ENCODE data around the gene CPXM2.

CPXM2 gene

GRCh38 chr10:123869020-123869414 is 22.6 kb downstream of the CPXM2 start:
- Histone ChIP-seq H3K4me3 (ENCODE audit: extremely low read depth, insufficient read depth, low read length, poor library complexity, severe bottlenecking) (no peak overlapping the region), H3K9me3 (ENCODE audit: control insufficient read depth, low read length) (no peaks in the 10 kb centered on the region), H3K27ac (ENCODE audit: low read depth, low read length, severe bottlenecking) (no peak overlapping the region), H3K36me3 (ENCODE audit: control insufficient read depth, insufficient read depth, low read length) (no peaks in the 10 kb centered on the region), H3K4me1 (ENCODE audit: control insufficient read depth, insufficient read depth, low read length, poor library complexity, severe bottlenecking) (peaks cover 11% of the 10 kb centered on the region)
- 88% methylated on average over 4 of the region's 7 CpGs; no CpG with 5 or more reads in 1 of the 2 experiments for WGBS, 2 experiments (ENCODE audit: insufficient coverage in 2 of 2)

GRCh38 chr10:123868038-123869019 is 23.3 kb downstream of the CPXM2 start:
- H3K36me3 ChIP-seq (ENCODE audit: control insufficient read depth, insufficient read depth, low read length): no peaks in the 10 kb centered on the region
- WGBS, 2 experiments (ENCODE audit: insufficient coverage in 2 of 2): 84% methylated on average over 10 to 12 of the region's 15 CpGs
- peaks cover 11% of the 10 kb centered on the region for H3K4me1 ChIP-seq (ENCODE audit: control insufficient read depth, insufficient read depth, low read length, poor library complexity, severe bottlenecking)
- H3K27ac ChIP-seq (ENCODE audit: low read depth, low read length, severe bottlenecking): no peak overlapping the region
- no peak overlapping the region for H3K4me3 ChIP-seq (ENCODE audit: extremely low read depth, insufficient read depth, low read length, poor library complexity, severe bottlenecking)
- no peaks in the 10 kb centered on the region for H3K9me3 ChIP-seq (ENCODE audit: control insufficient read depth, low read length)

GRCh38 chr10:123865880-123866279 is 25.7 kb downstream of the CPXM2 start:
- Histone ChIP-seq H3K4me1 (ENCODE audit: control insufficient read depth, insufficient read depth, low read length, poor library complexity, severe bottlenecking) (peaks cover 18% of the 10 kb centered on the region), H3K27ac (ENCODE audit: low read depth, low read length, severe bottlenecking) (peak overlapping the region; percentile 23), H3K4me3 (ENCODE audit: extremely low read depth, insufficient read depth, low read length, poor library complexity, severe bottlenecking) (no peak overlapping the region), H3K36me3 (ENCODE audit: control insufficient read depth, insufficient read depth, low read length) (no peaks in the 10 kb centered on the region), H3K9me3 (ENCODE audit: control insufficient read depth, low read length) (no peaks in the 10 kb centered on the region)
- WGBS, 2 experiments (ENCODE audit: insufficient coverage in 2 of 2): 79 to 95% methylated on average over 6 of the region's 6 CpGs

DNA sequence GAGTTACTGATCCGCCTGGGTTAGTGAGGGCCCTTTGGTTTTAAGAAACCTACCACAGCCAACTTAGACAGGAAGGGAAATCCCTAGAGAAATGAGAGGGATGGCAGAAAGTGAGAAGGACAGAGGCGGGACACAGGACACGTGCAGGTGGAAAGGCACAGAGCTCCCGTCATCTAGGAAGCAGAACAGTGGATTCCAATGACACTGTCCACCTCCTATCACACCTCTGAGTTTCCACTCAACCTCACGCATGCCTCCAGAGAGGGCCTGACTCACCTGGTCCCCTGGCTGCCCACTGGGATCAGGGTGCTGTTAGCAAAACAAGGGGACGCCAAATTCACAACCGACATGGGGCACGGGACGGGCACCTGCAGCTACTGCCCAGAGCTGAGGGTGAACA is 26.3 kb downstream of the CPXM2 start:
- no peak overlapping the region for H3K4me3 ChIP-seq (ENCODE audit: extremely low read depth, insufficient read depth, low read length, poor library complexity, severe bottlenecking)
- H3K9me3 ChIP-seq (ENCODE audit: control insufficient read depth, low read length): no peaks in the 10 kb centered on the region
- no peaks in the 10 kb centered on the region for H3K36me3 ChIP-seq (ENCODE audit: control insufficient read depth, insufficient read depth, low read length)
- no peak overlapping the region for H3K27ac ChIP-seq (ENCODE audit: low read depth, low read length, severe bottlenecking)
- 94 to 95% methylated on average over 6 to 8 of the region's 9 CpGs for WGBS, 2 experiments (ENCODE audit: insufficient coverage in 2 of 2)
- H3K4me1 ChIP-seq (ENCODE audit: control insufficient read depth, insufficient read depth, low read length, poor library complexity, severe bottlenecking): peaks cover 18% of the 10 kb centered on the region

GRCh38 chr10:123864923-123865322 is 26.7 kb downstream of the CPXM2 start:
- H3K27ac ChIP-seq (ENCODE audit: low read depth, low read length, severe bottlenecking): no peak overlapping the region
- WGBS, 2 experiments (ENCODE audit: insufficient coverage in 2 of 2): 86 to 93% methylated on average over 1 to 4 of the region's 9 CpGs
- H3K9me3 ChIP-seq (ENCODE audit: control insufficient read depth, low read length): no peaks in the 10 kb centered on the region

DNA sequence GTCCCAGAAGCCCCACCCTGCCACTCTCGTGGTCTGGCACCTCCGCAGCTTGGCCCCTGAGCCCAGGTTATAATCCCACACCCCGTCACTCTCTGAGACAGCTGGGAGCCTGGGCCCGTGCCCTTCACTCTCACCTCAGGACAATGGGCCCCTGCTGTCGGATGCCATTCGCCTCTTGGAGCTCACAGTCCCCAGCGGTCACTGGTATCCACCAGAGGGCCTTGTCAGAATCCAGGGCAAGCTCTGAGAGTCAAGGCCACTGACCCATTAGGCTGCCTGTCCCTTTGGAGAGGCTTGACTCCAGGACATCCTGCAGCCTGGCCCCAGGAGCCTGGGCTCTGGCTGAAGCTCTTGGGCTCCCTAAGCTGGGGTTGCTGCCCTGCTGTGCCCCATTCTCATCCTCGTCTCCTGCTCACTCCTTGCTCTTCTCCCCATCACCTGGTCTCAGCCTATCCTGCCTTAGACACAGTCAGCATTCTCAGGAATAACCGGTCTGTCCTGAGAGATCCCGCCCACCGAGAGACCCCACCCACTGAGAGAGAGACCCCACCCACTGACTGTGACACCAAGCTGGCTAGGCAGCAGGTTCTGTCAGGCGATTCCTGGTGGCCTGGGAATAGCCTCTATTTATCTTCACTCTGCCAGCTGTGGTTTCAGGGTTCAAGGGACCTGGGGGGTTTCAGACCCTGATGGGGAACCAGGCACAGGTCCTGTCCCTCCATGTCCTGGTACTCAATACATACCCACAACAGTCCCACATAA is 27.7 kb downstream of the CPXM2 start:
- no peak overlapping the region for H3K27ac ChIP-seq (ENCODE audit: low read depth, low read length, severe bottlenecking)
- WGBS, 2 experiments (ENCODE audit: insufficient coverage in 2 of 2): 84 to 88% methylated on average over 8 to 11 of the region's 12 CpGs
- no peaks in the 10 kb centered on the region for H3K36me3 ChIP-seq (ENCODE audit: control insufficient read depth, insufficient read depth, low read length)
- no peaks in the 10 kb centered on the region for H3K9me3 ChIP-seq (ENCODE audit: control insufficient read depth, low read length)
- H3K4me1 ChIP-seq (ENCODE audit: control insufficient read depth, insufficient read depth, low read length, poor library complexity, severe bottlenecking): peaks cover 18% of the 10 kb centered on the region
- H3K4me3 ChIP-seq (ENCODE audit: extremely low read depth, insufficient read depth, low read length, poor library complexity, severe bottlenecking): no peak overlapping the region

More at GRCh38 chr10:123864923-123865322, 26.7 kb downstream of the CPXM2 start:
- no peak overlapping the region for H3K4me3 ChIP-seq (ENCODE audit: extremely low read depth, insufficient read depth, low read length, poor library complexity, severe bottlenecking)
- H3K4me1 ChIP-seq (ENCODE audit: control insufficient read depth, insufficient read depth, low read length, poor library complexity, severe bottlenecking): peaks cover 18% of the 10 kb centered on the region
- no peaks in the 10 kb centered on the region for H3K36me3 ChIP-seq (ENCODE audit: control insufficient read depth, insufficient read depth, low read length)

- H3K27ac ChIP-seq (ENCODE audit: low read depth, low read length, severe bottlenecking): no peak overlapping the region
- no peak overlapping the region for H3K4me3 ChIP-seq (ENCODE audit: extremely low read depth, insufficient read depth, low read length, poor library complexity, severe bottlenecking)
- peaks cover 20% of the 10 kb centered on the region for H3K4me1 ChIP-seq (ENCODE audit: control insufficient read depth, insufficient read depth, low read length, poor library complexity, severe bottlenecking)
- WGBS, 2 experiments (ENCODE audit: insufficient coverage in 2 of 2): 84 to 86% methylated on average over 7 of the region's 8 CpGs
- H3K36me3 ChIP-seq (ENCODE audit: control insufficient read depth, insufficient read depth, low read length): no peaks in the 10 kb centered on the region
- no peaks in the 10 kb centered on the region for H3K9me3 ChIP-seq (ENCODE audit: control insufficient read depth, low read length)
These were observed 28.4 kb downstream of the CPXM2 start for GRCh38 chr10:123863183-123863575.

- Histone ChIP-seq H3K4me1 (ENCODE audit: control insufficient read depth, insufficient read depth, low read length, poor library complexity, severe bottlenecking) (peaks cover 22% of the 10 kb centered on the region), H3K9me3 (ENCODE audit: control insufficient read depth, low read length) (no peaks in the 10 kb centered on the region), H3K4me3 (ENCODE audit: extremely low read depth, insufficient read depth, low read length, poor library complexity, severe bottlenecking) (no peak overlapping the region), H3K27ac (ENCODE audit: low read depth, low read length, severe bottlenecking) (no peak overlapping the region), H3K36me3 (ENCODE audit: control insufficient read depth, insufficient read depth, low read length) (no peaks in the 10 kb centered on the region)
- 97 to 98% methylated on average over 6 to 7 of the region's 9 CpGs for WGBS, 2 experiments (ENCODE audit: insufficient coverage in 2 of 2)
These were observed 29.0 kb downstream of the CPXM2 start for GRCh38 chr10:123862421-123863182.

- no peak overlapping the region for H3K4me3 ChIP-seq (ENCODE audit: extremely low read depth, insufficient read depth, low read length, poor library complexity, severe bottlenecking)
- 91 to 100% methylated on average over 4 to 5 of the region's 7 CpGs for WGBS, 2 experiments (ENCODE audit: insufficient coverage in 2 of 2)
- H3K9me3 ChIP-seq (ENCODE audit: control insufficient read depth, low read length): no peaks in the 10 kb centered on the region
- H3K4me1 ChIP-seq (ENCODE audit: control insufficient read depth, insufficient read depth, low read length, poor library complexity, severe bottlenecking): peaks cover 17% of the 10 kb centered on the region
- H3K36me3 ChIP-seq (ENCODE audit: control insufficient read depth, insufficient read depth, low read length): no peaks in the 10 kb centered on the region
- no peak overlapping the region for H3K27ac ChIP-seq (ENCODE audit: low read depth, low read length, severe bottlenecking)
These were observed 30.8 kb downstream of the CPXM2 start for GRCh38 chr10:123860856-123861255.

- no peak overlapping the region for H3K4me3 ChIP-seq (ENCODE audit: extremely low read depth, insufficient read depth, low read length, poor library complexity, severe bottlenecking)
- 86 to 100% methylated on average over 3 to 5 of the region's 5 CpGs for WGBS, 2 experiments (ENCODE audit: insufficient coverage in 2 of 2)
- H3K36me3 ChIP-seq (ENCODE audit: control insufficient read depth, insufficient read depth, low read length): no peaks in the 10 kb centered on the region
These were observed 31.4 kb downstream of the CPXM2 start for GRCh38 chr10:123860209-123860608.

More at GRCh38 chr10:123860209-123860608, 31.4 kb downstream of the CPXM2 start:
- Histone ChIP-seq H3K4me1 (ENCODE audit: control insufficient read depth, insufficient read depth, low read length, poor library complexity, severe bottlenecking) (peaks cover 17% of the 10 kb centered on the region), H3K27ac (ENCODE audit: low read depth, low read length, severe bottlenecking) (no peak overlapping the region), H3K9me3 (ENCODE audit: control insufficient read depth, low read length) (no peaks in the 10 kb centered on the region)

All from mesodermal cell (in vitro differentiated cells).